CD4-positive, alpha-beta T cell treated with Interleukin-4 for 4 hours (primary cell): ENCODE results near the gene GUCY1A1.

Experiments used
- DNase-seq: peaks from one replicate; pipeline ENCODE4 v3.0.0-alpha.2; 2020

Gene GUCY1A1

DNA sequence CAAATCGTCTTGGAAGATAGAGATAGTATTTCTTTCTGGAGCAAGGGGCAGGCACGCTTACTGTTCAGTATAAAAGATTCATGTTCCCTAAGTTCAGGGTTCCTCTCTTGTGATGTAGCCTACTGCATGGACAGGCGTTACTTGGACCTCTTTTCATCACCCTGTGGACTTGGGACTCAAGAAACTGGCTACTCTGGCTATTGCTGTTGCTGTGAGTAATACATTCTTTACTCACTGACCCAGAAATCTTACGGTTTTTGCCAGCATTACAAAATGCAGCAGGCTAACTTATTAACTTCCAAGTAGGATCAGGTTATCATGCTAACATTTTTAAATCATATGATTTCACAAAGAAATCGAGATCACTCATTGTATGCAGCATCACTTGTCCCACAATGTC is 79.3 kb downstream of the GUCY1A1 start:
- DNase-seq = no peak

DNA sequence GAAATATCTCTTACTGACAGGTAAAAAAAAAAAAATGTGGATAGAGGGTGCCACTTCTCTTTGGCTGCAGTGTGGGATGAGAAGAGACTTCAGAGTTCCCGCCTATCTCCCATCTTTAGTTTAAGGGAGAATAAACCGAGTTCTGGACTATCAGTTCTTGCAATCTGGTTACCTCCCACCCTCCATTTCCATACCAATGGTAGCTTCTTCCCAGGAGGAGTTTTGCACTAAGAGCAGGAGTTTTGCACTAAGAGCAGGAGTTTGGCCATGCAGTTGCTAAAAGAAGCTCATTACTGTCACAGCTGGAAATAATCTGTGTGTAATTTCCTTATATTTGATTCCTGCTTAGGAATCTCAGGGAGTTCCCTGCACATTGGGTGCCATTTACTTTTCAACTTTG is 81.4 kb downstream of the GUCY1A1 start:
- DNase-seq = no peak

DNA sequence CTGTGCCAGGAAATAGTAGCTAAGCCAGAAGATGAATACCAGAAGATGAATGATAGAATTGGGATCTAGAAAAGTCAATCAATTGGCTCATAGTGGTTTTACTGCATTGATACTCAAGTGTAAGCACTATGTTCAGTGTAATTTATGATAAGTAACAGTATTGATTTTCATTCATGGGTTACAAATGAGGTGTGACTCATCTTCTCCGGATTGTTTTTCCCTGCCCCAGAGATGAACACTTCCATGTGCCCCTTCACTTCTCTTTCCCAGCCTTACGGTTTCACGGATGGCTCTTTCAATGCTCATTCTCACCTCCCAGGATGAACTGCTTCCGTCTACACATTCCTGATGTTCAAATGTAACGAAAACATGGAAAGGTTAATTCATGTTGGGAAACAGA is 82.4 kb downstream of the GUCY1A1 start:
- no peak for DNase-seq

- DNase-seq = no peak
Observed at GRCh38 chr4:155751569-155751968, 84.9 kb downstream of the GUCY1A1 start.

DNA sequence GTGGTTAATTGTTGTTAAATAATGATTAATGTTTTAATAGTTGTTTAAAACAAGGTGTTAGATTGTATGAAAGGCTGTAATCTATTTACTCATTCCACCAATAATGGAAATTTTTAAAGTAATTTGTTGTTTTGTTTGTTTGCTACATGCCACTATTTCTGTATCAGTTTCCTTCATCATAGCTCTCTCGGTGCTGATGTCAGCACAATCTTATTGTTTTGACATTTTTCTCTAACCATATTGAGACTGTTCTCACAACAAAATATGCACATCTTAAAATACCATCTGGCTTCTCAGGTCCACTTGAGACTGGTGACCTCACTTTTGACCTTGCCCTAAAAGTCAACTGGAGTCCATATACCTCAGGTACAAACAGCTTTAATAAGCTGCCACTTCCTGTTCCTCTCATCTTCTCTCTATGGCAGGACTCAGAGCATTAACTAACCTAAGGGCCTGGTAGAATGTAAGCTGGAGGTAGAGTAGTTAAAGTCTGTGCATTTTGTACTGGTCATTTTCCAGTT is 91.2 kb downstream of the GUCY1A1 start:
- DNase-seq = no peak

- peak; percentile 63 for DNase-seq
Observed at GRCh38 chr4:155758481-155759371, 92.1 kb downstream of the GUCY1A1 start, which contains the start of gene GUCY1B1. GUCY1B1 (plus strand) TSS chr4:155759021; CDS start chr4:155759141, 120 bp downstream.

GRCh38 chr4:155759372-155760252 is 93.0 kb downstream of the GUCY1A1 start:
- no peak for DNase-seq

DNA sequence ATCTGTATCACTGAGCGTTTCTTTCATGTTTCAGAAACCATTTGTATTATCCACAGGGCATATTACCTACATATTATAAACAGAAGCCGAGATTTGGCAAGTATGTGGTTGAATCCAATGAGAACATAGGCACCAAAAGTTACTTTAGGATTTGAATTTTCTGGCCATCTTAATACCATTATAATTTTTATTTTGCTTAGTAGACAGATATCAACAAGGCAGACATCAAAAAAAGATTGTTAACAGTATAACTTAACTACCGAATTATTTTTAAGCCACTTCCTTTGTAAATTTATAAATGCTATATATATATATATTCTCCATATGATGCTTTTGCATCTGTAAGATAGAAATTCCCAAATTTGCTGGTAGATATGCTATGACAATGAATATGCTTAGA is 94.4 kb downstream of the GUCY1A1 start:
- no peak for DNase-seq

GRCh38 chr4:155761916-155762315 is 95.3 kb downstream of the GUCY1A1 start:
- no peak for DNase-seq

GRCh38 chr4:155762334-155762733 is 95.7 kb downstream of the GUCY1A1 start:
- no peak for DNase-seq

DNA sequence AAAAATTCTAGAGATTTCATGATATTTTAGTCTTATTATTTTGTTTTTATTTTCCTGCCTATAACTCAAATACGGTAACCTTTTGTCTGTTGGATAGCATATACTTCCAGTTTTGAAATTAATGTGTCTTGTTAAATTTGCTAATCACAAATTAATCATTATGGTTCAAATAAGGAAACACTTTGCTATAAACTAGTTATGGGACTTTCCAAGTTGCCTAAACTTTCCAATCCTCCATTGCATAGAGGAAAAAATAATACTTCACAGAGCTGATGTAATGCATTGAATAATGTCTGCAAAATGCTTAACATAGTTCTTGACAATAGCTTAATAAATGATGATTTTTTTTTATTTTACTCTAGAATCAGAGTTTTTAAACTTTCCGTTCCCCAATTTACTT is 96.9 kb downstream of the GUCY1A1 start:
- DNase-seq = no peak

DNA sequence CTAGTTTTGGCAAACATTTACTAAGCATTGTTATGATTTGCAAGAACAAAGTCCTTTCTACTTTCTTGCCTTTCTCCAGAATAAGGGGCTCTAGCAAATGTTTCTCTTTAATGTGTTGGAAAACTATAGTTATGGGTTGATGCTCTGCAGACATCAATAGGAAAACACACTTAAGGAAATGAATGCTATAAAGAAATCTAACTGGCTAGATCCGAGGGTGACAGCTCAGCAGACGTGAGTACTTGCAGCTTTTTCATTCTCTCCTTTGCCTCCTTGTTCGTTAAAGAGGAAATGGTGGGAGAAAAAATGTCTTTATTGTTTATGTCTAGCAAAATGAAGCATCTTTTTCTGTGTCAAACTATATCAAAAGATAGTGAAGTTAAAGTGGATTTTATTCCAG is 98.5 kb downstream of the GUCY1A1 start:
- no peak for DNase-seq

DNA sequence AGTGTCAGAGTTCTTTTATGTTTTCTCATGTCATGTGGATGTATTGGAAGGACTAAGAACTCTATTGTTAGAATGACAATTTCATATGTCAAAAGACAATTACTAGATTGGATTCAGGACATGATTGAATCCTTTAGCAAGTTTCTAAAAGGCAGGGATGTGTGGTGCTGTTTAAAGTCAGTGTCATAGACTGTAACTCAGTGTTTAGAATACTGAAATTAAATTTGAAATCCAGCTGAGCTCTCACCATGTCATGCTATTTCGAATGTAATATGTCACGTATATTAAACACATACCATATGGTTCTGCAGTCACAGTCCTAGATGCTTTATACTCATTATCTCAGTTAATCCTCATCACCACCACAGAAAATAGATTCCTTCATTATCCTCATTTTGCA is 100.0 kb downstream of the GUCY1A1 start:
- no peak for DNase-seq

DNA sequence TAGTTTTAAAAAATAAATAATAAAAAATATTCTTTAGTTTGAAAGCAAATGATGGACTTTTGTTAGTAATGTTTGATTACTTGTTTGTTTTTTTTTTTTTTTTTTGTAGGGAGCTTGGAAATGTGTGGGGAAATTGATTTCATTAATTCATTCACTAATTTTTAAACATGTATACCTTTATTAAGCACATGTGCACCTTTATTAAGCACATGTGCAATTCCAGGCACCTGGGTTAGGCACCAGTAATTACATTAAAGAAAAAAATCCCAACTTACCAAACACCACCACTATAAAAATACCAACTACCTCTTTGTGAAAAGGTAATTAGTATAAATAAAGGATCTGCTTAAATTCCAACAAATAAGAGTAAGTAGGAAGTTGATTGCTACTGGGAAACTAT is 101.7 kb downstream of the GUCY1A1 start:
- DNase-seq = no peak

GRCh38 chr4:155769090-155769489 is 102.4 kb downstream of the GUCY1A1 start:
- no peak for DNase-seq

GRCh38 chr4:155772459-155773195 is 106.0 kb downstream of the GUCY1A1 start:
- no peak for DNase-seq

DNA sequence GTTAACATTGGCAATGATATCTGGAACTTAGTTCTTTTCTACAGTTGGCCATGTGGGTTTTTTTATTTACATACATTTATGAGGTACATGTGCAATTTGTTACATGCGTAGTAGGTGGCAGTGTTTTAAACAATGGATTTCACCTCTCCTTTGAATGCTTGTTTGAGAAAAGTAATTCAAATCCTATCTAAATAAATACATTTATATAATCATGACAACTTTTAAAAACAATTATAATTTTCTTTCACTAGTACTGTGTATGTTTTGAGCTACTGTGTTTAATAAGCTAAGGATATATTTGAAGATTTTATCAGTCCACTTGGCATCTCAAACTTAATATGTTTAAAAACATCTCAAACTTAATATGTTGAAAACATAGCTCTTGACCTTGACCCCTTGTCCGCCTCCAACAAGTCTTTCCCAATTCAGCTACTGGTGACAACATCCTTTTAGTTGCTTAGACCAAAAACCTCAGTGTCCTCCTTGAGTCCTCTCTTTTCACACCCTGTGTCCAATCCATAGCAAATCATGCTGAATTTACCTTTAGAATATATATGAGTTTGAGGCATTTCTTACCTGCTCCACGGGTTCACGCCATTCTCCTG is 106.7 kb downstream of the GUCY1A1 start:
- no peak for DNase-seq

GRCh38 chr4:155774033-155774432 is 107.4 kb downstream of the GUCY1A1 start:
- DNase-seq = no peak

DNA sequence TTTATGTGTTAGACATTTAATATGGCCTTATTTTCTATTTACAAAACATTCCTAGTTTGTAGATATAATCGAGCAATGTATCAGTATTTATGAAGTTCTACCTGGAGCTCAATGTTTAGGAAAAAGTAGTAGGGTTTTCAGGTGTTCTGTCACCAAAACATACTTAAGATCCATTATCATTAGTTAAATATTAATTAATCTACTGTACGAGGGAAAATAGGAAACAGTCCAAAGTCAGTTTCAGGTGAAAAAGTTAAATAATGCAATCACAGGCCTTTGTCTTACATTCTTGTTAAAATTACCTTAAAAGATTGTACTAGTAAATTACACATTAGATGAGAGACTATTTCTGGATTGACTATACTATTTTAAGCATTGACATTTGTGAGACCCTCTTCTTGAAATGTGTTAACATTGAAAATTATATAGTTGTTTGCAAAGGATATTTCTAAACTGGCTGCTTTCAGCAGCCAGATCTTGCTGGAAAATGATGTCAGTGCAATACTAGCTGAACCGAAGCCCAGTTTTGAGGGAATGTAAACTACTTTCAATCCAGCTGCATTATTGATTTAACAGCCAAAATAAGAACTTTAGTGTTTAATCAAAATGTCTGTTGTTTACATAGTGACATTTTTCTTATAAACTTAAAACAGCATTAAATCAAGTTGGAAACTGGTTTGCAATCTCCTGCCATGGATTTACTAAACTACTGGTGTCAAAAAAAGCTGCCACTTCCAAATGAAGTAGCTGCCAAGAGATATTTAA is 111.5 kb downstream of the GUCY1A1 start:
- DNase-seq = no peak

GRCh38 chr4:155780775-155781174 is 114.1 kb downstream of the GUCY1A1 start:
- DNase-seq = no peak

DNA sequence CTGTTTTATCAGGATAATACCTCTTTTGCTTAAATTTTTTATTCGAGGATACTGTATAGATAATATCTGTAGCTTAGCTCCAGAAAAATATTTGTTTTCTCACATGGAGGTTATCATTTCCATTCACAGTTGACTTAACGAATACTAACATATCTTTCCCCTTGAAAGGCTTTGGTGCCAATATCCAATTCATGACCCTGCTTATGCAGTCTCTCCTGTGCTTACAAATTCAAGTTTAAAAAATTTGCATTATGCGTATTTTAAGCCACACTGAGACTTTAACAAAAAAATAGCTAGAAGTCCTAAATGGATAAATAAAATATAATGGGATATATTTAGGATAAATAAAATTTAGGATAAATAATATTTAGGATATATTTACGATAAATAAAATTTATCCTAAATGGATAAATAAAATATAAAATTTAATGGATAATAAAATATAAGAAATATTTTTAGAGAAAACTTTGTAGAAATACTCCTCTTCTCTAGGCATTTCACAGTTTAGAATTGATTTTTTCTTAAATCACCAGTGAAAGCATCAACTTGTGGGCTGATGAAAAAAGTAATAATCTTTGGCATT is 114.7 kb downstream of the GUCY1A1 start:
- no peak for DNase-seq
